Measurements from ENCODE around the gene DYNLT1. TPM values are rescaled to one million over a fixed set of nuclear protein-coding genes. Genes with fewer than 3 reads are reported as not detected.

The DYNLT1 gene
- total RNA-seq, 1 experiment from 2014 or later = 105 TPM

DNA sequence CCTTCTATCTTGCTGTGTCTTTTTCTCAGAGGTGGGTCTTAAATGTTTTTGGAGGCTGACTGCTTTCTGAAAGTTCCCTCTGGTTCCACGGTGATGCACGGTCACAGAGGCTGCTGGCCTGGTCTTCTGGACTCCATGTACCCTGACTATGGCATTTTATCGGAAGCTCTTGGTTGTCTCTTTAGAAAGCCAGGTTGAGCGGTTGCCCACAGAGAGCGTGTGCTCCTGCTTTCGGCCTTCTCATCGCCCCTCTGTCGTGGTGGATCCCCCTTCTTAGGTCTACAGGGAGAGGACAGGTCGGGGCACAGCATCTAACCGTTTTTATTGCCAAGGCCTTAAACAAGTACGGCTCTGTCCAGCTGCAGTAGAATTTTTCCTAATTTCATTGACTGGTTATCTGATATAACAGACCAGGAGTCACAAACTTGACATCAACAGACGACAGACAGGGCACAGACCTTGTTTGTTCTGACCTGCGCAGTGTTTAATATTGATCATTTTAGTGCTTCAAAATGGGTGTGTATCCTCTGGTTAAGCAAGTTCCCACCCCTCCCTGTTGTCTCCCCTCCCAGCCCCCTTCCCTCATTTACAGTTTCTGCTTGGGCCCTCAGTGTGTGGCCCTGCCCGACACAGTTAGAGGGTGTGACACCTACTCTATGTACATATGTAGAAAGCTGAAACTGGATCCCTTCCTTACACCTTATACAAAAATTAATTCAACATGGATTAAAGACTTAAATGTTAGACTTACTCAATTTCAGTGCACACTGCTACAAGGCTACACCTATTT lies 30.0 kb upstream of the DYNLT1 start:
- Histone ChIP-seq H2BK5ac (ENCODE audit: insufficient read length, low read length) (no peak overlapping the region), H3K56ac (ENCODE audit: insufficient read length, low read depth, low read length) (no peak overlapping the region), H2BK15ac (ENCODE audit: low read depth, low read length) (no peak overlapping the region), H3K18ac (ENCODE audit: insufficient read length, low read depth, low read length) (no peak overlapping the region), H3K27me3 (ENCODE audit: insufficient read depth, low read length) (no peaks in the 10 kb centered on the region), H3K79me2 (ENCODE audit: insufficient read depth, low read length) (no peaks in the 10 kb centered on the region), H3K4me1 (ENCODE audit: insufficient read depth, low read length) (no peaks in the 10 kb centered on the region), H3K27ac (ENCODE audit: insufficient read length, low read depth, low read length) (no peak overlapping the region), H2AFZ (ENCODE audit: low read length) (no peak overlapping the region), H2BK12ac (ENCODE audit: insufficient read length, low read depth, low read length) (no peak overlapping the region), H3K14ac (ENCODE audit: insufficient read depth, low read length) (no peak overlapping the region), H4K20me1 (ENCODE audit: control insufficient read depth, insufficient read depth, insufficient read length) (no peaks in the 10 kb centered on the region), H2BK120ac (ENCODE audit: low read depth, low read length, poor library complexity, severe bottlenecking) (no peak overlapping the region), H2BK20ac (ENCODE audit: low read depth, low read length, poor library complexity, severe bottlenecking) (no peak overlapping the region), H3K9me3 (ENCODE audit: control insufficient read depth, low read depth, low read length) (no peaks in the 10 kb centered on the region), H4K8ac (replicated peaks; ENCODE audit: insufficient read length, low read depth, low read length) (no peak overlapping the region), H3T11ph (ENCODE audit: low read length) (no peak overlapping the region), H2AK5ac (ENCODE audit: insufficient read length, low read length) (no peak overlapping the region), H3K23ac (ENCODE audit: insufficient read length, low read depth, low read length) (no peak overlapping the region), H4K5ac (ENCODE audit: insufficient read length, low read depth, low read length) (no peak overlapping the region), H3K23me2 (ENCODE audit: insufficient read length, low read depth, low read length, poor library complexity, severe bottlenecking) (no peaks in the 10 kb centered on the region), H3K4me2 (ENCODE audit: insufficient read depth, insufficient read length, low read length) (no peak overlapping the region), H3K4ac (ENCODE audit: low read depth, low read length) (no peak overlapping the region), H4K91ac (ENCODE audit: insufficient read length, low read depth, low read length) (no peak overlapping the region), H3K9ac (ENCODE audit: extremely low read depth, insufficient read length, low read length) (no peak overlapping the region), H3K79me1 (ENCODE audit: insufficient read depth, low read depth, low read length, poor library complexity, severe bottlenecking) (no peaks in the 10 kb centered on the region)
- WGBS (ENCODE audit: extremely low coverage, insufficient read length, low lambda C conversion rate) = no CpG with 5 or more reads among the region's 14 CpGs
- no peaks in the 10 kb centered on the region for H3K36me3 Mint-ChIP-seq (ENCODE audit: insufficient read depth in 1 of 3, low read depth in 3 of 3)
- peaks cover 2% of the 10 kb centered on the region; the same call in 1 of the 2 replicates for H3K27me3 Mint-ChIP-seq (ENCODE audit: low read depth)
- H3K4me3 Mint-ChIP-seq = no peak overlapping the region
- H3K27ac Mint-ChIP-seq = no peak overlapping the region
- peaks cover 7 to 11% of the 10 kb centered on the region in 2 experiments for H3K4me1 Mint-ChIP-seq
- no peak for DNase-seq
- no peaks in the 10 kb centered on the region for H3K9me3 Mint-ChIP-seq
- no peak for TF ChIP-seq CTCF (conservative IDR thresholded peaks at IDR 0.05)
